NCI-H2196 treated with DMSO at 0.1 percent for 48 hours (cell line): ENCODE measurements around the gene AK1.
"Not testable (repeated sequence)": the region's sequence is repeated elsewhere in the genome, so short reads cannot be mapped to it uniquely, and the experiment has no call there.

Experiments used
- DNase-seq: peaks from one replicate; lab custom pipeline; 2025; ENCODE audit not compliant: unreplicated experiment; lab: John Stamatoyannopoulos, UW

AK1 gene

DNA sequence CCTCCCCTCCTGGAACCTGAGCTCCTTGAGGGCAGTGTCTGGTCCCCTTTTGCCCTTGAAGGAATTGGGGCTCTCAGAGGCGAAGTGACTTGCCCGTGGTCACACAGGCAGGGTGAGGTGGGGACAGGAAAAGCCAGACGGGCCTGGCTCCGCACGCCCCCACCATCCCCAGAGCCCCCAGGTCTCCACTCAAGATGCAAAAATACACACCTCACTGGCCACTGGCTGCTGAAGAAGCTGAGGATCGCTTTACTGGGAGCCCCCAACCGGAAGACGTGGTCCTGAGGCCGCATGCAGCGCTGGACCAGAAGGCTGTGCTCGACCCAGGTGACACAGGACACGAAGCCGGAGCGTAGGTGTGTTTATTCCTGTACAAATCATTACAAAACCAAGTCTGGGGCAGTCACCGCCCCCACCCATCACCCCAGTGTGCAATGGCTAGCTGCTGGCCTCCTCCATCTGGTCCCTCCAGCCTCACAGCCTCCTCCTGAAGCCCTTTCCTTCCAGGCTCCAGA lies 7.6 kb upstream of the AK1 start:
- DNase-seq = no peak

- peak; percentile 53 for DNase-seq
Observed at GRCh38 chr9:127884427-127884911, 7.0 kb upstream of the AK1 start.

- no peak for DNase-seq
Observed at GRCh38 chr9:127883959-127884358, 6.5 kb upstream of the AK1 start.

- not testable (repeated sequence) for DNase-seq
Observed at GRCh38 chr9:127881715-127882114, 4.2 kb upstream of the AK1 start.

- DNase-seq = no peak
Observed at GRCh38 chr9:127880143-127880542, 2.7 kb upstream of the AK1 start.

DNA sequence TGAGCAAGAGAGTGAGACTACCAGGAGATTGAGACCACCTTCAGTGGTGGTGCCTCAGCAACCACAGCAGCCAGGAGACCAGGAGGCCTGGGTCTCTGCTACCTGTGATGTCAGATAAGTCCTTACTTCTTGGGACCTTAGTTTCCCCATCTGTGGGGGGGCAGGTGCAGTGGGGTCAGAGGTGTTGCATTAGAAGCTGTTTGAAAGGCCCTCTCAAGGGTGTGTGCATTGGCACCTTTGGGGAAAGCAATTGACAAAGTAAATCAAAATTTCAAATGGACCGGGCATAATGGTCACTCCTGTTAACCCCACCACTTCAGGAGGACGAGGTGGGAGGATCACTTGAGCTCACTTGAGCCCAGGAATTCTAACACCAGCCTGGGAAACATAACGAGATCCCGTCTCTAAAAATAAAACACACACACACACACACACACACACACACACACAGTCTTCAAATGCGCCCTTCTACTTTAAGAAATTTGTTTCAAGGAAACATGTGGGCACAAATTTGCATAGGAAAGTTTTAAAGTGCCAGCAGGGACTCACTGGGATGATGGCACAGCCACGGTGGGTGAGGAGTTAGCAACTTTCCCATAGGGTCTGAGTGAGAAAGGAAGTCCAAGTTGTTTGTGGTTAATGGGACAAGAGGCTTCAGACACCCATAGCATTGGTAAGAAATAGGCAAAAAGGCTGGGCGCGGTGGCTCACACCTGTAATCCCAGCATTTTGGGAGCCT lies 1.3 kb upstream of the AK1 start:
- no peak for DNase-seq

GRCh38 chr9:127878001-127878651 lies 651 bp upstream of the AK1 start:
- DNase-seq = no peak

DNA sequence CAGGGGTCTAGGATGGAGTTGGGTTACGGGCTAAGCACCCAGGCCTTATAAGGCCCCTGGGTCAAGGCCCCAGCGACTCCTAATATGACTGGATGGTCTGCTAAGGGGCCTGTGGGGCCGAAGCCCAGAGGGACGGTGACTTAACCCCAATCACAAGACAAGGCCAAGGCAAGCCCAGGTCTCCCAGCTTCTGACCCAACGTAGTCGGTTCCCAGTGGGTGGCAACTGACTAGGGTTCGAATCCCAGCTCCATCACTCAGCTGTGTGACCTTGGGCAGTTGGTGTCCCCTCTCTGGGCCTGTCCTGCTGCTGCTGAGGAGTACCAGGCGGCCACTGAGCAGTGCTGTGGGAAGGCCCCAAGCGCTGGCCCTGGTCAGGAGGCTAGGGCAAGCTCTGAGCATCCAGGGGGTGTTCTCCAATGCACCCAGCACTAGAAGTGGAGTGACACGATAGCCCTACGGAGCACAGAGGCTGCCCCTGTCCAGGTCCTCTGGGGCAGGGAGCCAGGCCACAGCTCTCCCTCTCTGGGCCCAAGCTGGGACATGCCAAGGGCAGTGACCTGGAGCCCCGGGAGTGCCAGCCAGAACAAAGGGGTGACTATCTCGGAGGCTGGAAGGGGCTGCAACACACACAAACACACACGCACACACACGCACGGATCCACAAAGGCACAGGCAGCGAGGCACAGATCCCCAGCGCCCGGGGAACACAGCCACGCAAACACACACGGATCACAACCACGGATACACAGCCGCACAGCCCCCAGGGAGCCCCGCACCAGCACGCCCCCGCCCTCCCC lies 512 bp downstream of the AK1 start:
- no peak for DNase-seq

- no peak for DNase-seq
Observed at GRCh38 chr9:127876026-127876763, 1.3 kb downstream of the AK1 start.

DNA sequence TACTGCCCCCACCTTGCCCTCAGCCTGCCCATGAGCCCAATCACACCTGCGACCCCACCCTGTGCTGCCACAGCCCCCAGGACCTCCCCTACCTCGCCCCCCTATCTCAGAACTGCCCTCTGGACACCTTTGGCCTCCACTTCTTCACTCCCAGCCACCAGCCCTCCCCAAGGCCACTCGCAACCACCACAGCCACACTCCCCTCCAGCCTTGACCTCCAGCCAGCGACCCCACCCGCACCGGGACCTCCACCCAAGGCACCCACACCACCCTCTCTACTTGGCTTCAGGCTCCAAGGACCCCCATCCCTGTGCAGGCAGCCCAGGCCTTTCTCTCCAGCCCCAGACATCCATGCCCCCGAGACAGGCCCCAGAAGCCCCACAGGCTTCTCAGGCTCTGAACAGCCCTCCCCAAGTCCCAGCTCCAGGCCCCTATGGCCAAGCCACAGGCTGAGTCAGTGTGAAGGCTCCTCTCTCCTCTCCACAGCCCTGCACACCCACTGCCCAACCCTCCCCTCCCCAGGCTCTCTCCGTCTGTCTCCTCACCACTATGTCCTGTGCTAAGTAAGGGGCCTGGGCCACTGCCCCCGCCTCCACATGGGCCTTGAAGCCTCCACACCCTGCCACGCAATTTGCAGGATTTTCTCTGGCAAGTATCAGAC lies 2.0 kb downstream of the AK1 start:
- no peak for DNase-seq

- DNase-seq = no peak
Observed at GRCh38 chr9:127874301-127875221, 2.9 kb downstream of the AK1 start.

DNA sequence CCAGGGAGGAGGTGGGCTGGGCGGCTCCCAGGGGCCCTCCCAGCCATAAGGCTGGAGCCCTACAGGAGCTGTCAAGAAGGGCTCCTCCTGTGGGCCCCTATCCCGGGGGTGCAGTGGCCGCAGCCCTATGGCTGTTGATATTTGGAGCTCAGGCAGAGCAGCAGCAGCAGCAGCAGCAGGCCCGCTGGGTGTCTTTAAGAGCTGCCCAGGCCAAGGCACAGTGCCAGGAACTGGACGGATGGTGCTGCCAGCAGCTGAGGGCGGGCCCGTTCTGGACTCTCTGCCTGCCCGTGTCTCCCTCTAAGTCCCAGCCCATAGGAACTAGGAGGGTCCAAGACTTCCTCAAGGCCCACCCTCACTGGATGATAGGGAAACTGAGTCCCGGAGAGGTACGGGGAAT lies 3.6 kb downstream of the AK1 start:
- DNase-seq = peak; percentile 49

GRCh38 chr9:127873223-127873691 lies 4.2 kb downstream of the AK1 start:
- no peak for DNase-seq

GRCh38 chr9:127872369-127873222 lies 4.9 kb downstream of the AK1 start:
- no peak for DNase-seq

DNA sequence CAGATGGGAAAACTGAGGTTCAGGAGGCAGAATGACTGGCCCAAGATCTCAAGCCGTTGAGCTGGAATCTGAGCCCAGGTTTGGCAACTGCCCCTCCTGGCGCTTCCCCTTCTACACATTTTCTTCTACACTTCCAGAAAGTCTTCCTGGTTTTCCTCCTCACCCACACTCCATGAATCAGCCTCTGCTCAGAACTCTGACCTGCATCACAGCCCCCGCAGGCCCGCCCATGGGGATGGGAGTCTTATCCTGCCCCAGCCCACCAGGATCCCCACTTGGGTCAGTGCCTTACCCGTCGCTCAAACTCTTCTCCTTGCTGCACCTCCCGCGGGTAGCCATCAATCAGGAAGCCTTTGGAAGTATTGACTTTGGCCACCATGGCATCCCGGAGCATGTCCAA lies 5.9 kb downstream of the AK1 start:
- no peak for DNase-seq

DNA sequence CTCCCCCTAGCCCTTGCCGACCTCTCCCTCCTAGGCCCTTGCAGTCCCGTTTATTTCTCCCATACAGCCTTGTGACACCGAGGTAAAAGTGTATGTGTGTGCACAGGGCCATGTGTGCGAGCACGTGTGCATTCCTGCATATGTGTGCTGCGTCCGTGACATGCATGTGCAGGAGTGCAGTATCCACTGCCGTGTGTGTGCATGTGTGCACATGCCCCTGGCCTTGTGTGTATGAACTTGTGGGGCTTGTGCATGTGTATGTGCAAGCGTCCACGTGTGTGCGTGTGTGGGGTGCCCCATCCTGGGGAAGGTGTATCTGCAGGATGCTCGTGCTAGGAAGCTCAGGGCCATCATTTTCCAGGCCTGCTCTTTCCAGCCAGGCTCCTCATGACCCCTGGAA lies 6.6 kb downstream of the AK1 start:
- DNase-seq = no peak

- DNase-seq = not testable (repeated sequence)
Observed at GRCh38 chr9:127870153-127870491, 7.4 kb downstream of the AK1 start.
